Stimulated activated CD8-positive, alpha-beta memory T cell treated with anti-CD3 and anti-CD28 coated beads, Interleukin-7, amount 100 ng/mL, for 48 hours (primary cell): Measurements from ENCODE around the gene DMRT3.

ENCODE experiments used
- DNase-seq, 2 donors: peaks; one replicate each; pipeline ENCODE4 v3.0.0-alpha.2; 2020; ENCODE audit warnings: low read depth in 1 of 2; ENCODE audit errors: extremely low read depth in 1 of 2

DMRT3 gene, protein sequence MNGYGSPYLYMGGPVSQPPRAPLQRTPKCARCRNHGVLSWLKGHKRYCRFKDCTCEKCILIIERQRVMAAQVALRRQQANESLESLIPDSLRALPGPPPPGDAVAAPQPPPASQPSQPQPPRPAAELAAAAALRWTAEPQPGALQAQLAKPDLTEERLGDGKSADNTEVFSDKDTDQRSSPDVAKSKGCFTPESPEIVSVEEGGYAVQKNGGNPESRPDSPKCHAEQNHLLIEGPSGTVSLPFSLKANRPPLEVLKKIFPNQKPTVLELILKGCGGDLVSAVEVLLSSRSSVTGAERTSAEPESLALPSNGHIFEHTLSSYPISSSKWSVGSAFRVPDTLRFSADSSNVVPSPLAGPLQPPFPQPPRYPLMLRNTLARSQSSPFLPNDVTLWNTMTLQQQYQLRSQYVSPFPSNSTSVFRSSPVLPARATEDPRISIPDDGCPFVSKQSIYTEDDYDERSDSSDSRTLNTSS

DNA sequence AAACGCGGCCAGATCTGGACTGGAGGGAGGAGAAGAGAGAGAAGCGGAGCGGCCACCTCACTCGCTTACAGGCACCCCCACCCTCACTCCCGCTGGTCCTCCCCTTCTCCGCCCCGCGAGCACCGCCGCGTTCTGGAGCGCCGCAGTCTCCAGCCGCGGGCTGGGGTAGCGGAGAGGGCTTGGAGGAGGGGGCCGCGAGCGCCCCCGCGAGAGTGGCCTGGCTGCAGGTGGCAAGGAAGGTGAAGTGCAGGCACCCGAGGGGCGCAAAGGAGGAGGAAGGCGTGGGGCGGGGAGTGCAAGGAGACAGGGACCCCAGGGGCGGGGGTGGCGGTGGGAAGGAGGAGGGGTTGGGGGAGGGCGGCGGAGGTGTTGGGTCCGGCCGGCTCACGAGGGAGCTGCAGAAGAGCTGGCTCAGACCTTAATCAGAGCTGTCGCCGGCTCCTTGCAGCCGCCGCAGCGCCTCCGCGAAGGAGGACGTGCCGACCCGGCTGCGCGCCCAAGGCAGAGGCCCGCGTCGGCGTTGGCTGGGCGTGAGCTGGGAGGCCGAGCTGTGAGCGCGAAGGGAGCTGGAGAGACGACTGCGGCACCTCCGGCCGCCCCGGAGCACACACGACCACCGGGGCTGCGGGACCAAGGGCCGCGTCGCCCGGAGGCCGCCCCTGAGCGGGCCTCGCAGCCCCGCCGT, at the start of gene DMRT3:
TSS of gene DMRT3 (plus strand) at position 398 of the 685 bp plus-strand sequence. CDS start 347 bp downstream, outside the sequence.
- DNase-seq = no peak

DNA sequence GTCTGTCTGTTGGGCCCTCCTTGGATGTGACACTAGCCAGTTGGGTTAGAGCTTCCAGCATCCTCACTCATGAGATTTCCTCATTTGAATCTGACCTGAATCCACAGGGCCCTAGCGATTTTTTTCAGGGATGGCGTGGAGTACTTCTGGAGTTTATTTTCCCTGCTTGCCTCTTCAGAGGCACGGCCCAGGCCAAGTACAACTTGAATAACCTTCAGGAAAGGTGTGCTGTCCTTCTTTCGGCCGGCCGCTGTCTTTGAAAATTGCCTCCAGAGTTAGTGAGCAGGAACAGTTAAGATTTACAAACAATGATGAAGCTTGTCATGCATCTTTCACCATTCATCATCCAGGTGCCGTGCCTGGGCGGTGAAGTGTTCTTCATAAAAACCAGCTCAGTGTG, 49.5 kb upstream of the DMRT3 start:
- DNase-seq = no peak

GRCh38 chr9:928363-929042, 48.0 kb upstream of the DMRT3 start:
- DNase-seq = no peak

DNA sequence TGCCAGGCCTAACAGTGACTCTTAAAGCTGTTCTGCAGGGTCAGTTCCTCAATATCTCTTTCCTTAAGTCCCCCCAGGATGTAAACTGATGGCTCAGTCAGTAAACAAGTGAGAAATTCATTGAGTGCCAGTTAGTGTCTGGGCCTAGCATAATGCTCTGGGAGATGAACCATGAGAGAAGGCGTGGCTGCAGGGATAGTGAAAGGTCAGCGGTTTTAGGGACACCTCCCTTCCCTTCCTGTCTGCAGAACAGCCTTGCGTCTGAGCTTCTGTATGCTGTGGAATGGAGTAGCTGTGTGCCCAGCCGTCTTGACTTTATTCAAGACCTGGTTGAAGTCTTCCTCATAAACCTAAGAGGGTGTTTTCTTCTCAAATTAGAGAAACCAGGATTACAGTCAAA, 46.7 kb upstream of the DMRT3 start:
- no peak for DNase-seq

DNA sequence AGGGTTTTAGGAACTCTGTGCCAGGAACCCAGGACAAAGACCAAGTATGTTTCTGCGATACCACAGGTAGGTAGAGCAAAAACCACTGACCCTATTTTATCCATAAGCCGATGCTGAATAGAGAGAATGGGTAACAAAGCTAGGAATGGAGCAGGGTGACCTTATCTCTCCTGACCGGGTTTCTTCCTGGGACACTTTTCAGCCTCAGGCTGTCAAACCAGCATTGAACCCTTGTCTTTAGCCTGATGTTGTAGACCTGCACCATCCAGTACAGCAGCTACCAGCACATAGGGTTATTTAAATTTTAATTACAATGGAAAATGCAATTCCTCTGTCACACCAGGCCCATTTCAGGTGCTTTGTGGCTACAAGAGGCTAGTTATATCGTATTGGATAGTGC, 43.1 kb upstream of the DMRT3 start:
- no peak for DNase-seq

DNA sequence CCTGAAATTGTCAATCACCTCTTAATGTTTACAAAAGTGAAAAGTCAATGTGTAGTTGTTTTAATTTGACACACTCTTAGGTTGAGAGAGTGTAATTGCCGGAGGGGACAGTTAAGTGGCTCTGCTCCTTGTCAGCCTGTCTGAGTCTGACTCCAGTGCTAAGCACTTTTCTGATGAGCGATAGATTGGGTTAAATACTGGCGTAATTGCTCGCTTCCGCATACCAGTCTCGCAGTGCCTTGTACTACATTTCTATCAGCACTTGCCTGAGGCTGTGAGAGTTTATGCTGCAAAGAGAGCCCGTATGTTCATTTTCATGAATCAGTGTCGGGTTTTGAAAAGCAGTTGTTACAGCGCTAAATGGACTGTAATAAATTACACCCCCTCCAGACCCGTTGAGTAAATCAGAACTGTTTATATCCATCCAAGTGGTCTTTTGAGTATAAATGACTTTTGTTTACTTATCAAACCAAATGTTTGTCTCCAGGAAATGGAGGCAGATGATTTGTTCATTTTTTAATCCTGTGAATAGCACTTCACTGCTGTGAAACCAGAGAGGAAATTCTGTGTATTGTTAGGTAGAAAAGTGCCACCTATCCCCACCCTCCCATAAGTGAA, 41.0 kb upstream of the DMRT3 start:
- DNase-seq = no peak

- DNase-seq = no peak
These were observed 33.5 kb upstream of the DMRT3 start for GRCh38 chr9:942805-943580.

GRCh38 chr9:947985-948384, 28.5 kb upstream of the DMRT3 start:
- DNase-seq = no peak

DNA sequence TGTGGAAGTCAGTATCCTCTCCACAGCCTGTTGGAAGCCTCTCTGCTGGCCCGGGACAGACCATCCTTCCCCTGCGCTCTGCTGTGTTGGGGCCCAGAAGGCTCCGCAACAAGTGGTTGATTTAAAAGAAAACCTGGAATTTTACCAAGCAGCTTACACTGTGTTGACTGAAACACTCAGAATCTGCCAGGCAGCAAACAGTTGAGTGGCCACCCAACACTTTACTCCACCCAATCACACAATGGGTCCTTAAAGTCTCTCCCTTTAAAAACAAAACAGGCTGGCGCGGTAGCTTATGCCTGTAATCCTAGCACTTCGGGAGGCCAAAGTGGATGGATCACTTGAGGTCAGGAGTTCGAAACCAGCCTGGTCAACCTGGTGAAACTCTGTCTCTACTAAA, 28.0 kb upstream of the DMRT3 start:
- no peak for DNase-seq

- no peak for DNase-seq
These were observed 26.3 kb upstream of the DMRT3 start for GRCh38 chr9:950139-950538.

DNA sequence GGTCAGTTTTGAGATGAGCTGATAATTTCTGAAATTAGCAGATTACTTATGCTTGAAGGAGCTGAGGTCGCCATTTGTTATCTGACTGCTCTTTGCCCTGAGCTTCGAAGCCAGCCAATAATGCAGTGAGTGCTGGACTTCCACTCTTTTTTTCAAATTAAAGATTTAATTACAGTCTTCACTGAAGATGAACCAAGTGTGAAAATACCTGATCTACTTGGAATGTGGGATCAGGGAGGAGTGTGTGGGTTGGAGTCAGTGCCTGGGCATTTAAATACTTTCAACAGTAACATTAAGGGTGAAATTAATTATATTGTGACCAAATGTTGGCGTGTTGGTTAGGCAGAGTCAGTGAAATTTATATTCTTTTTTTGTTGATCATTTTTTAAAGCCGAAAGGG, 23.9 kb upstream of the DMRT3 start:
- DNase-seq = no peak

DNA sequence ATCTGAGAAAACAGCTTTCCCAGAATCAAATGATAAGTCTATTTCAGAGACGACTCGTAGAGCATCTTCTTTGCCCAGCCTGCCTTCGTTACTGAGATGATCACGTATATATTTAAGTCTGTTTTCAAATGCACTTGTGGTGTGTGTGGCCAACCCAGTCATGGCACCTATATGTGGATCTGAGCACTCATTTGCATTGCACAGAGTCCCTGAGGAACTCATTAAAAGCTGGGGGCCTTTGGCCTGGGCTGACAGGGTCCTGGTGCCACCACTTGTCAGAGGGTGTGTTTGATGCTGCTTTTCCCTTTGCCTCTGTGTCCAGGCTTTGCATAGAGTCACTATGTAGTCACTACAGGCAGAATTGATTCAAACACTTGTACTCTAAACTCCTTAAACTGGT, 17.4 kb upstream of the DMRT3 start:
- DNase-seq = no peak

- DNase-seq = no peak
These were observed 16.5 kb upstream of the DMRT3 start for GRCh38 chr9:959914-960313.

GRCh38 chr9:962023-962422, 14.4 kb upstream of the DMRT3 start:
- no peak for DNase-seq

DNA sequence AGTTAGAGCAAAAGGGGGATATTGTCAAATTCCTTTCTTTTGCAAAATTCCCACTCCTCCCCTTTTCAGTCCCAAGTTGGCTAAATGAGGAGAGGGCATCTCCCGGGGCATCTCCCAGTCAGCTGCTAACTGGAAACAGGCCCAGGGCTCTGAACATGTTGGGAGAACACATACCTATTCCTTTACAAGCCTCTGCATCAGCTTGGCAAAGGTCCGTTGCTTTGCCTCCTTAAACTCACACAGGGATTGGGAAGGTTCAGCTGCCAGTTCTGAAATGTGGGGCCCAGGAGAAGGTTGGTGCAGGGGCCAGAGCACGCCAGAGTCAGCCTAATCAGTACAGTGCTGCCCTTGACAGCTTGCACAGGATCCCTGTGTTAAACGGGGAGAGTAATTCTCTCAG, 11.0 kb upstream of the DMRT3 start:
- no peak for DNase-seq

- no peak for DNase-seq
These were observed 9.6 kb upstream of the DMRT3 start for GRCh38 chr9:966870-967269.

GRCh38 chr9:967436-967835, 9.0 kb upstream of the DMRT3 start:
- no peak for DNase-seq

GRCh38 chr9:967903-968641, 8.4 kb upstream of the DMRT3 start:
- no peak for DNase-seq

DNA sequence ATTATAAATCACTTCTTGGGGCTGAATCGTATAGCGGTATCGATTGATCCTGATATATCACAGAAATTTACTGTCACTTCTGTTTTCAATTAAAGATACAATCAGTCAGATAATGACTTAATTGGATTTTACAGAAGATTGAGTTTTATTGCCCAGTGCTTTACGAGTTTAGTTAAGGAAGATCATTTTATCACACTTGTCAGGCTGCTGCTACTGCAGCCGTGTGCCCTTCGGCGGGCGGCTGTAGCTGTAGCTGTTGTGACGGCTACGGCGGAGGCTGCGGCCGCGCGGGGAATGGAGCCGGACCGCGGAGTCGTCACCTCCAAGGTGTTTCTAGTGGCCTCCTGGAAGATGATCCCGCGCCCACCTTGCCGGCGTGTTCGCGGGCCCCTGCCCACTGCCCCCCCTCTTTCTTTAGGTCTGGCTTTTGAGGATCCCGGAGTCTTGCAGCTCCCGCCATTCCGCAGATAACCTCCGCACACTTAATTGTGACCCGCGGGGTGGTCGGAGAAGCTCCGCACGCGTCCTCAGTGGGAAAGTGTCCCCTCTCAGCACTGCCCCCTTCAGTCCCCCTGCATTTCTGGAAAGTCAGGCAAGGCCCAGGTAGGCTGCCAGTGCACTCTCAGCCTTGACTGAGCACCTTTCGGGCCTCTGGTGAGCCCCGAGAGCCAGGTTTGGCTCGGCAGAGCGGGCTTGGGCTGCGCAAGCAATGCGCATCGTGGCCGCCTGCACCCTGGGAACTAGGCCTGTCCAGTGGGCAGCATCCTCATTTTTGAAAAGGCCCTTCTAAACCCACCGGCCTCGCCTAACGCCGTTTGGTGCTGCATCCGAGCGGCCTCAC, 6.9 kb upstream of the DMRT3 start:
- DNase-seq = no peak
